ENCODE data around the gene PLXNC1. TPM values are rescaled to one million over a fixed set of nuclear protein-coding genes. Genes with fewer than 3 reads are reported as not detected.

PLXNC1 gene
- total and polyA plus RNA-seq, 2 of the 8 experiments (the other 6 are each of a cell fraction or from before 2014, with no cell fraction given), result 0.83 to 2.0 TPM

DNA sequence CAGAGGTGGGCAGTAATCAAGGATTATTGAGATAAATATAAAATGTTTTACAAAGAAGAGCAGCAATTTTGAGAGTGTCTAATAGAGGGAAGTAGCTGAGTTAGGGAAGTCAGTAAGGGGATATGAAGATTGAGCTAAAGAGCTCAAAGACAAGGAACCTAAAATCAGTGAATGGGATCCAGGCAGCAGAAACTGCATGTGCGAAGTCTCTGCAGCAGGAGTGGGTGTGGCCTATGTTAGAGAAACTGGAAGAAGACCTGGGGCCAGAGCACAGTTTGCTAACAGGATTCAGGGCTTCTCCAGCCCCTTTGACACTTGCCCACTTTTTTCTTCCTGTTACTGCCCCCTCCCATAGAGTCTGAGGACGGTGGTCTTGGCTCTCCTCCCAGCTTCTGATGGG is 36.3 kb upstream of the PLXNC1 start:
- Histone ChIP-seq H3K79me1 (ENCODE audit: low read depth, low read length) (no peaks in the 10 kb centered on the region), H2BK15ac (ENCODE audit: low read length) (no peak overlapping the region), H4K5ac (ENCODE audit: insufficient read length, low read depth, low read length) (no peak overlapping the region), H2BK20ac (ENCODE audit: low read length) (no peak overlapping the region), H3K9ac (replicated peaks in 1 of 4; ENCODE audit: extremely low read depth in 1 of 4, low read depth in 3 of 4, low read length in 3 of 4) (no peak overlapping the region), H3K79me2 (ENCODE audit: control insufficient read depth in 1 of 2, insufficient read depth in 2 of 2, low read length in 2 of 2) (no peaks in the 10 kb centered on the region), H3K27ac (ENCODE audit: low read depth, low read length) (no peak overlapping the region), H4K8ac (ENCODE audit: extremely low read depth, insufficient read depth, low read length) (no peak overlapping the region), H3K23me2 (ENCODE audit: low read depth, low read length) (no peaks in the 10 kb centered on the region), H2AFZ (ENCODE audit: low read length) (no peak overlapping the region), H2BK5ac (ENCODE audit: low read depth, low read length) (no peak overlapping the region), H4K20me1 (replicated peaks in 1 of 2; ENCODE audit: control insufficient read depth in 1 of 2, insufficient read depth in 2 of 2, low read length in 2 of 2) (no peaks in the 10 kb centered on the region), H3K14ac (ENCODE audit: insufficient read length) (no peak overlapping the region), H3K27me3 (replicated peaks in 1 of 4; ENCODE audit: control insufficient read depth in 3 of 4, extremely low read depth in 1 of 4, insufficient read depth in 3 of 4, low read length in 3 of 4) (no peaks in the 10 kb centered on the region), H3K18ac (ENCODE audit: extremely low read depth, low read length) (no peak overlapping the region), H4K91ac (replicated peaks; ENCODE audit: insufficient read length, low read length) (no peak overlapping the region), H3K9me3 (ENCODE audit: insufficient read depth in 2 of 2, low read depth in 1 of 2, low read length in 1 of 2) (no peaks in the 10 kb centered on the region), H3K4ac (replicated peaks; ENCODE audit: insufficient read length, low read depth, low read length) (no peak overlapping the region), H3K4me3 (ENCODE audit: extremely low read depth in 1 of 4, insufficient read depth in 2 of 4, low read depth in 3 of 4, low read length in 4 of 4) (no peak overlapping the region), H3K4me1 (replicated peaks in 1 of 4; ENCODE audit: control insufficient read depth in 3 of 4, insufficient read depth in 4 of 4, low read length in 3 of 4) (peaks cover 0 to 8% (median 2%) of the 10 kb centered on the region in 4 experiments; a peak in 2 of 7 replicates), H3K36me3 (ENCODE audit: control insufficient read depth in 2 of 4, insufficient read depth in 4 of 4, low read length in 3 of 4) (no peaks in the 10 kb centered on the region), H3K4me2 (ENCODE audit: insufficient read depth in 1 of 2, low read depth in 2 of 2, low read length in 2 of 2) (no peak overlapping the region), H2AK5ac (ENCODE audit: low read depth, low read length) (no peak overlapping the region), H3K23ac (ENCODE audit: insufficient read length) (no peak overlapping the region), H3K56ac (replicated peaks; ENCODE audit: insufficient read length, low read depth, low read length) (no peak overlapping the region), H2BK120ac (replicated peaks; ENCODE audit: low read depth, low read length) (no peak overlapping the region), H2BK12ac (ENCODE audit: low read depth, low read length) (no peak overlapping the region)
- FAIRE-seq (no peak), DNase-seq (ENCODE audit: low read depth in 1 of 2, low spot score in 2 of 2) (no peak)
- TF ChIP-seq EP300 (IDR thresholded peaks at IDR 0.05; ENCODE audit: borderline replicate concordance in 1 of 2, low read depth in 2 of 2, low read length in 2 of 2), result no peak
- no peak for TF ChIP-seq SIRT6 (IDR thresholded peaks at IDR 0.05; ENCODE audit: low read length)
- TF ChIP-seq, protein P1, sequence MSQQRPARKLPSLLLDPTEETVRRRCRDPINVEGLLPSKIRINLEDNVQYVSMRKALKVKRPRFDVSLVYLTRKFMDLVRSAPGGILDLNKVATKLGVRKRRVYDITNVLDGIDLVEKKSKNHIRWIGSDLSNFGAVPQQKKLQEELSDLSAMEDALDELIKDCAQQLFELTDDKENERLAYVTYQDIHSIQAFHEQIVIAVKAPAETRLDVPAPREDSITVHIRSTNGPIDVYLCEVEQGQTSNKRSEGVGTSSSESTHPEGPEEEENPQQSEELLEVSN (IDR thresholded peaks at IDR 0.05), result no peak
- TF ChIP-seq POLR2A (IDR thresholded peaks at IDR 0.05; ENCODE audit: control extremely low read depth in 1 of 2, low read depth in 2 of 2, low read length in 2 of 2), result no peak
- TF ChIP-seq TCF12 (IDR thresholded peaks at IDR 0.05; ENCODE audit: low read depth, low read length), result no peak
- no peak for TF ChIP-seq POU5F1 (IDR thresholded peaks at IDR 0.05; ENCODE audit: low read depth, low read length)
- TF ChIP-seq EZH2 (IDR thresholded peaks at IDR 0.05; ENCODE audit: low read depth, low read length, severe bottlenecking), result no peak
- CTCF ChIA-PET (ENCODE audit: partially characterized antibody), result interaction anchor here (0.8 to 3.5 kb wide), 7 partner anchors 10 to 589 kb away, joined by 3 to 32 read pairs (median 4); no protein-coding TSS in a partner anchor
- 91% methylated on average over 2 of the region's 2 CpGs; no CpG with 5 or more reads in 1 of the 2 experiments for WGBS, 2 experiments (ENCODE audit: extremely low coverage in 1 of 2, insufficient coverage in 1 of 2, insufficient read length in 1 of 2, insufficient replicate concordance in 2 of 2, low coverage in 1 of 2, low lambda C conversion rate in 2 of 2, missing lambda C conversion rate in 1 of 2)
- POLR2A ChIA-PET (ENCODE audit: partially characterized antibody), result no interaction called here
